H9 (cell line): ENCODE measurements around the gene RAPH1. TPM values are rescaled to one million over a fixed set of nuclear protein-coding genes. Genes with fewer than 3 reads are reported as not detected.

ENCODE experiments used
- DNase-seq: peaks from one replicate; pipeline ENCODE4 v3.0.0-alpha.2; 2017
- H2AFZ ChIP-seq: one replicate; pipeline ENCODE4 v1.6.1; 2013; ENCODE audit warnings: mild to moderate bottlenecking, low read length, control low read depth, moderate library complexity
- H2AK5ac ChIP-seq: 2 replicates; pipeline ENCODE4 v1.6.1; 2013; ENCODE audit warnings: low read length, control low read depth, mixed read lengths; ENCODE audit not compliant: insufficient read length
- H2BK120ac ChIP-seq: one replicate; pipeline ENCODE4 v1.6.1; 2013; ENCODE audit warnings: low read depth, mild to moderate bottlenecking, low read length, control low read depth, inconsistent platforms; ENCODE audit not compliant: poor library complexity, severe bottlenecking
- H2BK12ac ChIP-seq: 2 replicates; pipeline ENCODE4 v1.6.1; 2013; ENCODE audit warnings: low read length, control low read depth, mixed read lengths, low read depth; ENCODE audit not compliant: insufficient read length
- H2BK15ac ChIP-seq: 2 replicates; pipeline ENCODE4 v1.6.1; 2013; ENCODE audit warnings: low read depth, low read length, control low read depth
- H2BK20ac ChIP-seq: one replicate; pipeline ENCODE4 v1.6.1; 2013; ENCODE audit warnings: low read depth, mild to moderate bottlenecking, low read length, control low read depth, inconsistent platforms; ENCODE audit not compliant: poor library complexity, severe bottlenecking
- H2BK5ac ChIP-seq: 2 replicates; pipeline ENCODE4 v1.6.1; 2013; ENCODE audit warnings: low read length, control low read depth, mixed read lengths; ENCODE audit not compliant: insufficient read length
- H3K14ac ChIP-seq: 2 replicates; pipeline ENCODE4 v1.6.1; 2013; ENCODE audit warnings: low read length, control low read depth; ENCODE audit not compliant: insufficient read depth
- H3K18ac ChIP-seq: 2 replicates; pipeline ENCODE4 v1.6.1; 2013; ENCODE audit warnings: low read depth, mild to moderate bottlenecking, mixed read lengths, low read length, control low read depth; ENCODE audit not compliant: insufficient read length
- H3K23ac ChIP-seq: 2 replicates; pipeline ENCODE4 v1.6.1; 2013; ENCODE audit warnings: low read length, control low read depth, mixed read lengths, low read depth; ENCODE audit not compliant: insufficient read length
- H3K23me2 ChIP-seq: 2 replicates; pipeline ENCODE4 v1.6.1; 2013; ENCODE audit warnings: low read depth, mild to moderate bottlenecking, mixed read lengths, low read length, control low read depth; ENCODE audit not compliant: insufficient read length, poor library complexity, severe bottlenecking
- H3K27ac ChIP-seq: 2 replicates; pipeline ENCODE4 v1.5.1; 2013; ENCODE audit warnings: low read length, control low read depth, mixed read lengths, low read depth; ENCODE audit not compliant: insufficient read length
- H3K27me3 ChIP-seq: 2 replicates; pipeline ENCODE4 v1.6.1; 2013; ENCODE audit warnings: low read length, control low read depth, inconsistent platforms; ENCODE audit not compliant: insufficient read depth
- H3K4ac ChIP-seq: 2 replicates; pipeline ENCODE4 v1.6.1; 2013; ENCODE audit warnings: low read depth, mild to moderate bottlenecking, control low read depth, inconsistent platforms, low read length, moderate library complexity
- H3K4me1 ChIP-seq: 2 replicates; pipeline ENCODE4 v1.6.1; 2013; ENCODE audit warnings: low read length, control low read depth, inconsistent platforms; ENCODE audit not compliant: insufficient read depth
- H3K4me2 ChIP-seq: 2 replicates; pipeline ENCODE4 v1.6.1; 2013; ENCODE audit warnings: low read length, control low read depth, mixed read lengths; ENCODE audit not compliant: insufficient read length, insufficient read depth
- H3K56ac ChIP-seq: 2 replicates; pipeline ENCODE4 v1.6.1; 2013; ENCODE audit warnings: low read depth, mild to moderate bottlenecking, mixed read lengths, low read length, control low read depth; ENCODE audit not compliant: insufficient read length
- H3K79me1 ChIP-seq: 2 replicates; pipeline ENCODE4 v1.6.1; 2013; ENCODE audit warnings: low read depth, mild to moderate bottlenecking, moderate library complexity, low read length, control low read depth, inconsistent platforms; ENCODE audit not compliant: insufficient read depth, poor library complexity, severe bottlenecking
- H3K79me2 ChIP-seq: 2 replicates; pipeline ENCODE4 v1.6.1; 2013; ENCODE audit warnings: low read length, control low read depth, inconsistent platforms; ENCODE audit not compliant: insufficient read depth
- H3K9ac ChIP-seq: 2 replicates; pipeline ENCODE4 v1.6.1; 2013; ENCODE audit warnings: low read length, control low read depth, mixed read lengths; ENCODE audit not compliant: insufficient read length; ENCODE audit errors: extremely low read depth
- H3K9me3 ChIP-seq: one replicate; pipeline ENCODE4 v1.6.1; 2013; ENCODE audit warnings: low read depth, low read length, inconsistent platforms; ENCODE audit not compliant: control insufficient read depth
- H3T11ph ChIP-seq: one replicate; pipeline ENCODE4 v1.6.1; 2013; ENCODE audit warnings: mild to moderate bottlenecking, low read length, control low read depth, inconsistent platforms
- H4K20me1 ChIP-seq: one replicate; pipeline ENCODE4 v1.6.1; 2013; ENCODE audit not compliant: control insufficient read depth, insufficient read length, insufficient read depth
- H4K5ac ChIP-seq: 2 replicates; pipeline ENCODE4 v1.6.1; 2013; ENCODE audit warnings: low read depth, mild to moderate bottlenecking, mixed read lengths, low read length, control low read depth; ENCODE audit not compliant: insufficient read length
- H4K8ac ChIP-seq: replicated peaks from 2 replicates; pipeline ENCODE4 v1.6.1; 2013; ENCODE audit warnings: low read length, control low read depth, mixed read lengths, low read depth; ENCODE audit not compliant: insufficient read length
- H4K91ac ChIP-seq: 2 replicates; pipeline ENCODE4 v1.6.1; 2013; ENCODE audit warnings: low read depth, mild to moderate bottlenecking, moderate library complexity, mixed read lengths, low read length, control low read depth; ENCODE audit not compliant: insufficient read length
- H3K27ac Mint-ChIP-seq, 3 experiments: 2 replicates in 2 of 3; 3 replicates in 1 of 3; pipeline ENCODE4 v1.8.0; 2020 to 2021; ENCODE audit warnings: mixed read lengths in 3 of 3, mild to moderate bottlenecking in 1 of 3, moderate library complexity in 1 of 3
- H3K27me3 Mint-ChIP-seq: 2 replicates; pipeline ENCODE4 v1.8.0; 2021; ENCODE audit warnings: low read depth, mild to moderate bottlenecking, moderate library complexity, mixed read lengths
- H3K36me3 Mint-ChIP-seq, 3 experiments: 2 replicates in 2 of 3; 3 replicates in 1 of 3; pipeline ENCODE4 v1.8.0; 2020 to 2021; ENCODE audit warnings: low read depth in 3 of 3, mixed read lengths in 3 of 3; ENCODE audit not compliant: insufficient read depth in 1 of 3
- H3K4me1 Mint-ChIP-seq, 2 experiments: 2 replicates each; pipeline ENCODE4 v1.8.0; 2020; ENCODE audit warnings: mixed read lengths in 2 of 2
- H3K4me3 Mint-ChIP-seq, 2 experiments: 2 replicates in 1 of 2; 3 replicates in 1 of 2; pipeline ENCODE4 v1.8.0; 2020 to 2021; ENCODE audit warnings: mild to moderate bottlenecking in 2 of 2, mixed read lengths in 2 of 2, moderate library complexity in 1 of 2
- H3K9me3 Mint-ChIP-seq, 2 experiments: 2 replicates in 1 of 2; 3 replicates in 1 of 2; pipeline ENCODE4 v1.8.0; 2020; ENCODE audit warnings: mild to moderate bottlenecking in 2 of 2, mixed read lengths in 2 of 2, moderate library complexity in 1 of 2
- CTCF ChIP-seq: fragments of 200-600 bp; sonication (generic); conservative IDR thresholded peaks from 3 replicates; pipeline ENCODE4 v1.8.0; 2021; ENCODE audit warnings: antibody characterized with exemption, mild to moderate bottlenecking
- WGBS: extraction: QIAGEN DNeasy Blood & Tissue Kit; methylation state at CpG from one replicate; pipeline ENCODE4 v1.1.7; 2013; ENCODE audit warnings: missing lambda C conversion rate, low lambda C conversion rate, mixed read lengths; ENCODE audit not compliant: insufficient read length; ENCODE audit errors: extremely low coverage; 5-methylcytosine and 5-hydroxymethylcytosine counted together
- total RNA-seq: library from RNA; stranded (reverse); gene quantifications from 2 replicates; pipeline ENCODE4 v1.2.1, GENCODE V29; 2021

RAPH1 gene
- total RNA-seq, 1 experiment from 2014 or later, result 17.1 TPM

- Histone ChIP-seq H3K14ac (no peak overlapping the region), H3K27ac (no peak overlapping the region), H2AK5ac (no peak overlapping the region), H3K9me3 (no peaks in the 10 kb centered on the region), H3K23me2 (no peaks in the 10 kb centered on the region), H3K9ac (no peak overlapping the region), H3K4ac (no peak overlapping the region), H3K56ac (no peak overlapping the region), H3K79me2 (no peaks in the 10 kb centered on the region), H4K8ac (no peak overlapping the region), H2BK5ac (no peak overlapping the region), H2BK120ac (no peak overlapping the region), H4K20me1 (no peaks in the 10 kb centered on the region), H3T11ph (no peak overlapping the region), H3K79me1 (no peaks in the 10 kb centered on the region), H2BK20ac (no peak overlapping the region), H3K4me1 (no peaks in the 10 kb centered on the region), H2BK15ac (no peak overlapping the region), H4K91ac (no peak overlapping the region), H3K23ac (no peak overlapping the region), H2BK12ac (no peak overlapping the region), H3K18ac (no peak overlapping the region), H3K4me2 (no peak overlapping the region), H3K27me3 (no peaks in the 10 kb centered on the region), H4K5ac (no peak overlapping the region), H2AFZ (no peak overlapping the region)
- Mint-ChIP-seq H3K27me3 (no peaks in the 10 kb centered on the region), H3K27ac (no peak overlapping the region), H3K4me3 (no peak overlapping the region), H3K4me1 (peaks cover 9 to 19% of the 10 kb centered on the region in 2 experiments), H3K9me3 (no peaks in the 10 kb centered on the region), H3K36me3 (peaks cover 6 to 29% (median 25%) of the 10 kb centered on the region in 3 experiments; a peak in 6 of 7 replicates)
- DNase-seq, result no peak
- no peak for TF ChIP-seq CTCF
- no CpG with 5 or more reads among the region's 4 CpGs for WGBS
Measured at GRCh38 chr2:203437511-203437910, 97.6 kb downstream of the RAPH1 start.
